Smooth muscle cell (in vitro differentiated cells): ENCODE results near the gene CYP4F22. TPM values are rescaled to one million over a fixed set of nuclear protein-coding genes. Genes with fewer than 3 reads are reported as not detected.

Experiments
- DNase-seq: peaks from one replicate; lab custom pipeline; 2025; ENCODE audit not compliant: unreplicated experiment; lab: John Stamatoyannopoulos, UW
- H2AFZ ChIP-seq: fragments of 200-600 bp; sonication (generic); 2 replicates; pipeline ENCODE4 v1.6.0; 2016; ENCODE audit warnings: antibody characterized with exemption, low read depth, mild to moderate bottlenecking
- H3F3A ChIP-seq: fragments of 200-600 bp; sonication (generic); 2 replicates; pipeline ENCODE4 v1.6.0; 2017; ENCODE audit warnings: antibody characterized with exemption, low read depth
- H3K27ac ChIP-seq: fragments of 200-600 bp; sonication (generic); 2 replicates; pipeline ENCODE4 v1.5.1; 2016; ENCODE audit warnings: low read depth, mild to moderate bottlenecking
- H3K27me3 ChIP-seq: fragments of 200-600 bp; sonication (generic); 2 replicates; pipeline ENCODE4 v1.6.1; 2016; ENCODE audit warnings: low read depth, mild to moderate bottlenecking
- H3K36me3 ChIP-seq: fragments of 200-600 bp; sonication (generic); 2 replicates; pipeline ENCODE4 v1.5.1; 2016; ENCODE audit warnings: low read depth
- H3K4me1 ChIP-seq: fragments of 200-600 bp; sonication (generic); 2 replicates; pipeline ENCODE4 v1.5.1; 2016; ENCODE audit warnings: low read depth
- H3K4me2 ChIP-seq: fragments of 200-600 bp; sonication (generic); 2 replicates; pipeline ENCODE4 v1.6.0; 2016; ENCODE audit warnings: mild to moderate bottlenecking
- H3K4me3 ChIP-seq: fragments of 200-600 bp; sonication (generic); 2 replicates; pipeline ENCODE4 v1.5.1; 2016; ENCODE audit warnings: mild to moderate bottlenecking
- H3K79me2 ChIP-seq: fragments of 200-600 bp; sonication (generic); 2 replicates; pipeline ENCODE4 v1.6.0; 2016; ENCODE audit warnings: low read depth, mild to moderate bottlenecking
- H3K9ac ChIP-seq: fragments of 200-600 bp; sonication (generic); 2 replicates; pipeline ENCODE4 v1.6.0; 2016; ENCODE audit warnings: low read depth
- H3K9me3 ChIP-seq: fragments of 200-600 bp; sonication (generic); replicated peaks from 2 replicates; pipeline ENCODE4 v1.5.1; 2016; ENCODE audit warnings: low read depth
- H4K20me1 ChIP-seq: fragments of 200-600 bp; sonication (generic); 2 replicates; pipeline ENCODE4 v1.6.0; 2016; ENCODE audit warnings: low read depth
- WGBS: methylation state at CpG from one replicate; pipeline ENCODE4 v1.1.7; 2016; ENCODE audit warnings: low lambda C conversion rate; 5-methylcytosine and 5-hydroxymethylcytosine counted together
- polyA plus RNA-seq: library from polyadenylated mRNA; unstranded; fragments of >200 nt; fragmentation: Nextera tagmentation; extraction: Ambion mirVana; gene quantifications from 2 replicates; pipeline ENCODE4 v1.2.1, GENCODE V29; 2016
- total RNA-seq: library from RNA; depleted of rRNA; stranded (reverse); fragments of >200 nt; gene quantifications from 2 replicates; pipeline ENCODE4 v1.2.3, GENCODE V29; 2014
- TF ChIP-seq, protein P1 (sequence below): fragments of 200-600 bp; sonication (generic); IDR thresholded peaks from 2 replicates; pipeline ENCODE4 v1.5.1; 2017; ENCODE audit warnings: borderline replicate concordance, mild to moderate bottlenecking, antibody characterized with exemption; ENCODE audit not compliant: insufficient read depth, poor library complexity, severe bottlenecking

Gene CYP4F22
- not detected in 2 replicates for total RNA-seq
- polyA plus RNA-seq: not detected in 2 replicates

DNA sequence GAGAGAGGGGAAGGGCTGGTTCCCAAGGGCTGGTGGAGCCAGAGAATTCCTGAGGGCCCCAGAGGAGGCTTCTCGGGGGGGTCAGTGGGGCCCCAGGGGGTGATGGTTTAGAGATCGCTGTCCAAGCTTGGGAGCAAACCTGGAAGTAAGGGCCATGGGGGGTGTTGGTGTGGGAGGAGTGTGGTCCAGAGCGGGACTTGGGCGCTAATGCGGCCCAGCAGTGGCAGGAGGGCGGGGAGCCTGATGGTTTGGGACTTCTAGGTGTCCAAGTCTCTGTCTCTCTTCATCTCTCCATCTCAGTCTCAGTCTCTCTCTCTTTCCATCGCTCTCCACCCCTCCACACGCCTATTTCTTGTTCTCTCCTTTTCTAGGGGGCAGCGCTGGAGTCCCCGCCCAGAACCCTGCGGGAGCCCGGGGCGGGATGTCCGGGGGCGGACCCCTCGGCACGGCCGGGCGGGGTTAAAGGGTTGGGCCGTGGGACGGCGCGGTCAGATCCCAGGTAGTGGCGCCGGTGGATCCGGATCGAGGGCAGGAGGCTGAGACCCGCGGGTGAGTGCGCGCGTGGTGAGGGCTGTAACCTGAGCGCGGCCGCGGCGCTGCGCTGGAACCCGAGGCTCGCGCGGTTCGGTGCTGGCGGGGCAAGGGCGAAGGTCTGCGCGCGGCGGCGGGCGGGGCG is at the start of gene CYP4F22:
TSS of gene CYP4F22 (plus strand) at position 491 of the 676 bp plus-strand sequence. CDS start 16,812 bp downstream, outside the sequence.
- H3F3A ChIP-seq: no peaks in the 10 kb centered on the region
- H3K36me3 ChIP-seq: no peaks in the 10 kb centered on the region
- no peak within 1 kb of the TSS for H3K4me2 ChIP-seq
- TF ChIP-seq, protein P1, sequence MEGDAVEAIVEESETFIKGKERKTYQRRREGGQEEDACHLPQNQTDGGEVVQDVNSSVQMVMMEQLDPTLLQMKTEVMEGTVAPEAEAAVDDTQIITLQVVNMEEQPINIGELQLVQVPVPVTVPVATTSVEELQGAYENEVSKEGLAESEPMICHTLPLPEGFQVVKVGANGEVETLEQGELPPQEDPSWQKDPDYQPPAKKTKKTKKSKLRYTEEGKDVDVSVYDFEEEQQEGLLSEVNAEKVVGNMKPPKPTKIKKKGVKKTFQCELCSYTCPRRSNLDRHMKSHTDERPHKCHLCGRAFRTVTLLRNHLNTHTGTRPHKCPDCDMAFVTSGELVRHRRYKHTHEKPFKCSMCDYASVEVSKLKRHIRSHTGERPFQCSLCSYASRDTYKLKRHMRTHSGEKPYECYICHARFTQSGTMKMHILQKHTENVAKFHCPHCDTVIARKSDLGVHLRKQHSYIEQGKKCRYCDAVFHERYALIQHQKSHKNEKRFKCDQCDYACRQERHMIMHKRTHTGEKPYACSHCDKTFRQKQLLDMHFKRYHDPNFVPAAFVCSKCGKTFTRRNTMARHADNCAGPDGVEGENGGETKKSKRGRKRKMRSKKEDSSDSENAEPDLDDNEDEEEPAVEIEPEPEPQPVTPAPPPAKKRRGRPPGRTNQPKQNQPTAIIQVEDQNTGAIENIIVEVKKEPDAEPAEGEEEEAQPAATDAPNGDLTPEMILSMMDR: no peak
- H3K79me2 ChIP-seq: no peaks in the 10 kb centered on the region
- H2AFZ ChIP-seq: no peak within 1 kb of the TSS
- WGBS: 92% methylated on average over 46 of the region's 52 CpGs
- no peak within 1 kb of the TSS for H3K9ac ChIP-seq
- H3K27ac ChIP-seq: no peak within 1 kb of the TSS
- no peak within 1 kb of the TSS for H3K4me3 ChIP-seq
- no peaks in the 10 kb centered on the region for H4K20me1 ChIP-seq
- no peaks in the 10 kb centered on the region for H3K9me3 ChIP-seq
- H3K4me1 ChIP-seq: no peaks in the 10 kb centered on the region
- H3K27me3 ChIP-seq: no peaks in the 10 kb centered on the region
- no peak for DNase-seq

DNA sequence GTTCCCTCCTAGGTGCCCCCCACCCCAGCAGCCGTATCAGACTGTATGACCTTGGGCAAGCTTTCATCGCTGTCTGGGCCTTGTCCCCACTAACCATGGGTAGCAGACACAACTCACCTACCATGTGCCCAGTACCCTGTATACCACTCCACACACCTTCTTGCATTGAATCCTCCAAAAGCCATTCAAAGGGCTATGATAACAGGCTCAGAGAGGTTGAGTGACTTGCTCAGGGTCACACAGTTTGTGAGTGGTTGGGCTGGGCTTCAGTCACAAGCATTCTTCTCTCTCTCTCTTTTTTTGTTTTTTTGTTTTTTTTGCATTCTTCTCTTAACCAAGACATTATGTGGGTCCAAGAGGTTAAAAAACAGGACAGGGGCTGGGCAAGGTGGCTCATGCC is 46.6 kb upstream of the CYP4F22 start:
- no peaks in the 10 kb centered on the region for H3K9me3 ChIP-seq
- no peak for DNase-seq
- H3K9ac ChIP-seq: no peak overlapping the region
- H4K20me1 ChIP-seq: no peaks in the 10 kb centered on the region
- H3K27me3 ChIP-seq: peaks cover 67% of the 10 kb centered on the region
- H3K79me2 ChIP-seq: no peaks in the 10 kb centered on the region
- TF ChIP-seq, protein P1: no peak
- no peak overlapping the region for H3K4me2 ChIP-seq
- no peak overlapping the region for H2AFZ ChIP-seq
- no peaks in the 10 kb centered on the region for H3K36me3 ChIP-seq
- no peaks in the 10 kb centered on the region for H3F3A ChIP-seq
- no peak overlapping the region for H3K4me3 ChIP-seq
- 65% methylated on average over 2 of the region's 2 CpGs for WGBS
- no peak overlapping the region for H3K27ac ChIP-seq
- peaks cover 3% of the 10 kb centered on the region for H3K4me1 ChIP-seq

DNA sequence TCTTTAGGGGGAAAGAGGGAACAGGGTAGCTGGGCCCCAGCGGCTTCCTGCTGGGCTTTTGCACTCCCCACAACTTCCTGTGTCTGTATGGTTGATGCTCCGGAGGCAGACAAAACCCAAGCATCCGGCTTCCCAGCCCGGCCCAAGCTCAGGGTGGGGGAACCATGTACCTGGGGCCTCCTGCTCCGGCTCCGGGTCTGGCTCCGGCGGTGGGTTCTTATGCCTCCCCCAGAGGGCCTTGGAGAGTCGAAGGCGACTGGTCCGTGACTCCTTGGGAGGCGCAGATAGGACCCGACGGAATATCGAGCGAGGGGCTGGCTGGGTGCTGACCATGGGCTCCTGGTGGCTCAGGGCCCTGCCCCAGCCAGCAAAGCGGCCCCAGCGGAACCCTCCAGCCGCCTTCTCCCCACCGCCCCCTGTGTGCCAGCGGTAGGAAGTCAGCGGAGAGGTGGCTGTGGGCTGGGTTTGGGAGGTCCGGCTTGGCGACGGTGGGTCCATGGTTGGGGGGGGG is 44.4 kb upstream of the CYP4F22 start:
- Histone ChIP-seq H3K4me1 (no peaks in the 10 kb centered on the region), H3K27ac (no peak overlapping the region), H3K36me3 (no peaks in the 10 kb centered on the region), H3K79me2 (no peaks in the 10 kb centered on the region), H3K27me3 (peaks cover 53% of the 10 kb centered on the region), H3F3A (no peaks in the 10 kb centered on the region), H3K4me3 (no peak overlapping the region), H3K9ac (no peak overlapping the region), H3K9me3 (no peaks in the 10 kb centered on the region), H2AFZ (no peak overlapping the region), H3K4me2 (no peak overlapping the region), H4K20me1 (no peaks in the 10 kb centered on the region)
- TF ChIP-seq, protein P1: no peak
- WGBS: 74% methylated on average over 17 of the region's 25 CpGs
- DNase-seq: no peak
